ENCODE measurements around the gene SASH1. TPM values are rescaled to one million over a fixed set of nuclear protein-coding genes. Genes with fewer than 3 reads are reported as not detected.

SASH1 gene
- total and polyA plus RNA-seq, 9 of the 15 experiments (the other 6 are each of a cell fraction or from before 2014, with no cell fraction given): 0.35 to 3.5 (median 1.6) TPM

- ATAC-seq: no peak
- H3K27me3 ChIP-seq (ENCODE audit: control insufficient read depth in 2 of 2, insufficient read depth in 2 of 2, low read length in 2 of 2): peaks cover 28 to 44% of the 10 kb centered on the region in 2 experiments; a peak in 4 of 5 replicates
- no peaks in the 10 kb centered on the region for H3K79me2 ChIP-seq (ENCODE audit: control insufficient read depth, insufficient read depth, low read length)
- H3K4me3 ChIP-seq: no peak overlapping the region
- intact Hi-C loops (cut with micrococcal nuclease): no loop called here
- H4K20me1 ChIP-seq (replicated peaks; ENCODE audit: control insufficient read depth, insufficient read depth, low read length): no peaks in the 10 kb centered on the region; the same call in 1 of the 2 replicates
- in situ Hi-C loops (cut with MboI): no loop called here
- POLR2A ChIA-PET: no interaction called here
- no peak for DNase-seq (ENCODE audit: extremely low read depth in 1 of 4, low spot score in 3 of 4)
- TF ChIP-seq RFX1 (IDR thresholded peaks at IDR 0.05) (peak; percentile 48; the same call in 1 of the 2 replicates), PML (IDR thresholded peaks at IDR 0.05; ENCODE audit: low read length) (no peak)
- no TSS peak for BruUV-seq (replicated peaks)
- no peak overlapping the region for H2AFZ ChIP-seq (ENCODE audit: low read depth, low read length)
- H3K9ac ChIP-seq (ENCODE audit: insufficient read depth in 1 of 2, low read depth in 2 of 2, low read length in 2 of 2): no peak overlapping the region
- no peaks in the 10 kb centered on the region for H3K9me3 ChIP-seq (replicated peaks; ENCODE audit: control insufficient read depth, insufficient read depth, low read depth, low read length)
- no peak overlapping the region for H3K4me2 ChIP-seq (ENCODE audit: insufficient read depth, low read length)
- H3K4me1 ChIP-seq (replicated peaks in 1 of 2; ENCODE audit: control insufficient read depth in 2 of 2, insufficient read depth in 2 of 2, low read length in 2 of 2): peaks cover 0 to 4% of the 10 kb centered on the region in 2 experiments; a peak in 1 of 5 replicates
- no peaks in the 10 kb centered on the region for H3K9me1 ChIP-seq (ENCODE audit: control insufficient read depth, insufficient read depth, low read length)
- no peak for FAIRE-seq
- CTCF ChIA-PET (ENCODE audit: low intra/inter-chr PET ratio): no interaction called here
- 5% methylated on average over 19 of the region's 20 CpGs for WGBS (ENCODE audit: insufficient coverage, low coverage, missing lambda C conversion rate)
- no peaks in the 10 kb centered on the region for H3K36me3 ChIP-seq (ENCODE audit: control insufficient read depth, insufficient read depth, low read length)
- no peak overlapping the region for H3K27ac ChIP-seq (ENCODE audit: extremely low read depth, low read depth, low read length)
These were observed 113.3 kb downstream of the SASH1 start for GRCh38 chr6:148455674-148456558.

- H3K9me3 ChIP-seq (replicated peaks; ENCODE audit: control insufficient read depth, insufficient read depth, low read depth, low read length): no peaks in the 10 kb centered on the region
- H3K4me1 ChIP-seq (replicated peaks in 1 of 2; ENCODE audit: control insufficient read depth in 2 of 2, insufficient read depth in 2 of 2, low read length in 2 of 2): peaks cover 0 to 4% of the 10 kb centered on the region in 2 experiments; a peak in 1 of 5 replicates
- H3K9me1 ChIP-seq (ENCODE audit: control insufficient read depth, insufficient read depth, low read length): no peaks in the 10 kb centered on the region
- ChIA-PET CTCF (ENCODE audit: low intra/inter-chr PET ratio) (no interaction called here), POLR2A (interaction anchor here (0.6 to 1.3 kb wide), 2 partner anchors 8 to 16 kb away, joined by 3 to 4 read pairs; no protein-coding TSS in a partner anchor)
- no peaks in the 10 kb centered on the region for H3K79me2 ChIP-seq (ENCODE audit: control insufficient read depth, insufficient read depth, low read length)
- 0 out of 2 replicates have a peak overlapping the region, but pooled peaks have one; percentile 11 for H2AFZ ChIP-seq (ENCODE audit: low read depth, low read length)
- H3K27me3 ChIP-seq (ENCODE audit: control insufficient read depth in 2 of 2, insufficient read depth in 2 of 2, low read length in 2 of 2): peaks cover 27 to 34% of the 10 kb centered on the region in 2 experiments; a peak in 4 of 5 replicates
- in situ Hi-C loops (cut with MboI) (no loop called here), intact Hi-C loops (cut with micrococcal nuclease) (no loop called here)
- BruUV-seq (replicated peaks): no TSS peak
- no peaks in the 10 kb centered on the region; the same call in 1 of the 2 replicates for H4K20me1 ChIP-seq (replicated peaks; ENCODE audit: control insufficient read depth, insufficient read depth, low read length)
- H3K36me3 ChIP-seq (ENCODE audit: control insufficient read depth, insufficient read depth, low read length): no peaks in the 10 kb centered on the region
- no peak overlapping the region for H3K4me3 ChIP-seq
- DNase-seq (ENCODE audit: extremely low read depth in 1 of 4, low spot score in 3 of 4): no peak
- no peak overlapping the region for H3K4me2 ChIP-seq (ENCODE audit: insufficient read depth, low read length)
- H3K27ac ChIP-seq (ENCODE audit: extremely low read depth, low read depth, low read length): no peak overlapping the region
- 5% methylated on average over 10 of the region's 10 CpGs for WGBS (ENCODE audit: insufficient coverage, low coverage, missing lambda C conversion rate)
- FAIRE-seq: no peak
- ATAC-seq: no peak
- H3K9ac ChIP-seq (ENCODE audit: insufficient read depth in 1 of 2, low read depth in 2 of 2, low read length in 2 of 2): no peak overlapping the region
- TF ChIP-seq ZNF512 (tag; IDR thresholded peaks at IDR 0.05) (no peak), IRF2 (CRISPR knock-in tag; IDR thresholded peaks at IDR 0.05) (no peak), STAG1 (CRISPR knock-in tag; IDR thresholded peaks at IDR 0.05; ENCODE audit: borderline replicate concordance) (no peak), CREM (IDR thresholded peaks at IDR 0.05; ENCODE audit: low read depth) (no peak), CBX1 (IDR thresholded peaks at IDR 0.05; ENCODE audit: low read depth) (no peak), ZNF121 (CRISPR knock-in tag; conservative IDR thresholded peaks at IDR 0.05) (no peak), MTA2 (IDR thresholded peaks at IDR 0.05; ENCODE audit: low read depth) (no peak)
- TF ChIP-seq, protein P1, sequence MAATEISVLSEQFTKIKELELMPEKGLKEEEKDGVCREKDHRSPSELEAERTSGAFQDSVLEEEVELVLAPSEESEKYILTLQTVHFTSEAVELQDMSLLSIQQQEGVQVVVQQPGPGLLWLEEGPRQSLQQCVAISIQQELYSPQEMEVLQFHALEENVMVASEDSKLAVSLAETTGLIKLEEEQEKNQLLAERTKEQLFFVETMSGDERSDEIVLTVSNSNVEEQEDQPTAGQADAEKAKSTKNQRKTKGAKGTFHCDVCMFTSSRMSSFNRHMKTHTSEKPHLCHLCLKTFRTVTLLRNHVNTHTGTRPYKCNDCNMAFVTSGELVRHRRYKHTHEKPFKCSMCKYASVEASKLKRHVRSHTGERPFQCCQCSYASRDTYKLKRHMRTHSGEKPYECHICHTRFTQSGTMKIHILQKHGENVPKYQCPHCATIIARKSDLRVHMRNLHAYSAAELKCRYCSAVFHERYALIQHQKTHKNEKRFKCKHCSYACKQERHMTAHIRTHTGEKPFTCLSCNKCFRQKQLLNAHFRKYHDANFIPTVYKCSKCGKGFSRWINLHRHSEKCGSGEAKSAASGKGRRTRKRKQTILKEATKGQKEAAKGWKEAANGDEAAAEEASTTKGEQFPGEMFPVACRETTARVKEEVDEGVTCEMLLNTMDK (IDR thresholded peaks at IDR 0.05; ENCODE audit: borderline replicate concordance, insufficient read depth, low read depth, low read length, poor library complexity, severe bottlenecking): no peak
These were observed 114.7 kb downstream of the SASH1 start for GRCh38 chr6:148457137-148457842.
